SK-N-MC (cell line): ENCODE data around the gene SLC37A1.

Source experiments
- EZH2 ChIP-seq: fragments of 200-600 bp; sonication (generic); IDR thresholded peaks from one replicate; pipeline ENCODE4 v1.6.1; 2017; ENCODE audit warnings: antibody characterized with exemption
- FOXP2 ChIP-seq: optimal IDR thresholded peaks from 2 replicates; pipeline ENCODE3; 2011; ENCODE audit warnings: mild to moderate bottlenecking, moderate library complexity; ENCODE audit not compliant: insufficient read depth; ENCODE audit errors: extremely low read length, control extremely low read depth
- POLR2AphosphoS5 ChIP-seq: IDR thresholded peaks from 2 replicates; pipeline ENCODE4 v1.6.1; 2012; ENCODE audit warnings: mild to moderate bottlenecking, low read depth, low read length, borderline replicate concordance

- TF ChIP-seq POLR2AphosphoS5 (no peak), EZH2 (no peak), FOXP2 (no peak)
Observed at GRCh38 chr21:42471206-42471605, 42.4 kb upstream of the SLC37A1 start.
